PC-3 (cell line): ENCODE results near the gene STK39. TPM values are rescaled to one million over a fixed set of nuclear protein-coding genes. Genes with fewer than 3 reads are reported as not detected.

Experiments used
- ATAC-seq: fragments of 200-7000 bp; cut with Tn5 transposase; 2 replicates; pipeline ENCODE4 v1.9.1; 2020; ENCODE audit warnings: mild to moderate bottlenecking, moderate library complexity
- BruUV-seq: library from RNA; stranded (reverse); fragments of 400-500 nt; replicated peaks from 2 replicates; lab custom pipeline; 2021; lab: Mats Ljungman, UMichigan
- CTCF ChIA-PET: fragments of 300-600 bp; sonication (Branson Sonifier 250); formaldehyde crosslinking; loops from one replicate; lab custom pipeline; 2022; ENCODE audit warnings: antibody characterized with exemption; lab: Charles Lee
- POLR2A ChIA-PET: fragments of 300-600 bp; sonication (Branson Sonifier 250); formaldehyde crosslinking; loops from one replicate; lab custom pipeline; 2022; ENCODE audit warnings: antibody characterized with exemption; ENCODE audit not compliant: unreplicated experiment; lab: Charles Lee
- DNase-seq: peaks from one replicate; pipeline ENCODE4 v3.0.0-alpha.2; 2015
- H2AFZ ChIP-seq: fragments of 300-600 bp; sonication (generic); 2 replicates; pipeline ENCODE4 v1.6.0; 2016; ENCODE audit warnings: antibody characterized with exemption, low read length
- H3F3A ChIP-seq: fragments of 300-600 bp; sonication (generic); one replicate; pipeline ENCODE4 v1.6.0; 2017; ENCODE audit warnings: antibody characterized with exemption, low read length, control low read depth, mild to moderate bottlenecking; ENCODE audit not compliant: unreplicated experiment
- H3K27ac ChIP-seq: fragments of 300-600 bp; sonication (generic); 2 replicates; pipeline ENCODE4 v1.5.1; 2016; ENCODE audit warnings: mild to moderate bottlenecking, low read length
- H3K27me3 ChIP-seq: fragments of 300-600 bp; sonication (generic); 2 replicates; pipeline ENCODE4 v1.6.1; 2016; ENCODE audit warnings: low read length, mixed read lengths
- H3K36me3 ChIP-seq: fragments of 300-600 bp; sonication (generic); 2 replicates; pipeline ENCODE4 v1.6.1; 2016; ENCODE audit warnings: low read depth, mixed run types, low read length, mixed read lengths
- H3K4me1 ChIP-seq: fragments of 300-600 bp; sonication (generic); 2 replicates; pipeline ENCODE4 v1.5.1; 2016; ENCODE audit warnings: low read length; ENCODE audit not compliant: insufficient read depth
- H3K4me2 ChIP-seq: fragments of 300-600 bp; sonication (generic); 2 replicates; pipeline ENCODE4 v1.6.0; 2016; ENCODE audit warnings: low read length
- H3K4me3 ChIP-seq: fragments of 300-600 bp; sonication (generic); 2 replicates; pipeline ENCODE4 v1.5.1; 2016; ENCODE audit warnings: mild to moderate bottlenecking, low read length, mixed read lengths
- H3K79me2 ChIP-seq: fragments of 300-600 bp; sonication (generic); 2 replicates; pipeline ENCODE4 v1.6.1; 2017; ENCODE audit warnings: low read length, mixed read lengths
- H3K9ac ChIP-seq: fragments of 300-600 bp; sonication (generic); 2 replicates; pipeline ENCODE4 v1.6.0; 2016; ENCODE audit warnings: mild to moderate bottlenecking, low read length
- H3K9me2 ChIP-seq: fragments of 300-600 bp; sonication (generic); replicated peaks from 2 replicates; pipeline ENCODE4 v1.6.1; 2016; ENCODE audit warnings: mixed run types, low read length, mixed read lengths
- H3K9me3 ChIP-seq: fragments of 300-600 bp; sonication (generic); 2 replicates; pipeline ENCODE4 v1.6.1; 2016; ENCODE audit warnings: low read length, mixed read lengths
- H4K20me1 ChIP-seq: fragments of 300-600 bp; sonication (generic); 2 replicates; pipeline ENCODE4 v1.6.1; 2016; ENCODE audit warnings: low read length, mixed read lengths
- EZH2 ChIP-seq: fragments of 300-600 bp; sonication (generic); IDR thresholded peaks from one replicate; pipeline ENCODE4 v1.6.1; 2017; ENCODE audit warnings: antibody characterized with exemption, mild to moderate bottlenecking, low read length; ENCODE audit not compliant: unreplicated experiment
- EZH2phosphoT487 ChIP-seq: fragments of 300-600 bp; sonication (generic); IDR thresholded peaks from 2 replicates; pipeline ENCODE4 v1.6.1; 2018; ENCODE audit warnings: mild to moderate bottlenecking, antibody characterized with exemption, low read length, borderline replicate concordance
- intact Hi-C: fragments of 100-400 bp; cut with micrococcal nuclease; formaldehyde crosslinking; loops from 2 replicates; pipeline ENCODE4 v1.9.0; 2023
- total RNA-seq: library from RNA; depleted of rRNA; stranded (reverse); fragments of >200 nt; gene quantifications from 2 replicates; pipeline ENCODE4 v1.2.3, GENCODE V29; 2014; rRNA removed
- TF ChIP-seq, protein P1 (sequence below): fragments of 300-600 bp; sonication (generic); conservative IDR thresholded peaks from 2 replicates; pipeline ENCODE4 v1.5.1; 2017; ENCODE audit warnings: antibody characterized with exemption, low read depth, mild to moderate bottlenecking, low read length

STK39 gene
- total RNA-seq, 1 experiment from 2014 or later, result 17.9 TPM

DNA sequence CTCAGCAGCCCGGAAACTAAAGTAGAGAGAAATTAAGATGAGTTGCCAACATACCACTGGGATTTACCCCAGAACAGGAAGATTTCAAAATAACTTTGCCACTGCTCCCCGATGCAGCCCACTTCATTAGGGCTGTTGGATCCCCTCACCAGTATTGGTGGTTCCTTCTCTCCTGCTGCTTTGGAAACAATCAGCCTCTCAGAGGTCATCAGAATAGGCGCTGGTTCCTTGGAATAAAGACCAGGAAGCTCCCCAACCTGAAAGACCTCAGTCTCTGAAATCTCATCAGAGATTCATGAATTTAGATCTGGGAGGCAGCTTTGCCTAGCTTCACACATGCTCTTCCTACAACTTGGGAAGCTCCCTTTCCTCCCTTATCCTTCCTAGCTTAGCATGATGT is 332.4 kb downstream of the STK39 start:
- H3K79me2 ChIP-seq, result no peaks in the 10 kb centered on the region
- ATAC-seq (no peak), DNase-seq (no peak)
- POLR2A ChIA-PET, result no interaction called here
- no peak overlapping the region for H2AFZ ChIP-seq
- no peak for TF ChIP-seq EZH2phosphoT487
- TF ChIP-seq, protein P1, sequence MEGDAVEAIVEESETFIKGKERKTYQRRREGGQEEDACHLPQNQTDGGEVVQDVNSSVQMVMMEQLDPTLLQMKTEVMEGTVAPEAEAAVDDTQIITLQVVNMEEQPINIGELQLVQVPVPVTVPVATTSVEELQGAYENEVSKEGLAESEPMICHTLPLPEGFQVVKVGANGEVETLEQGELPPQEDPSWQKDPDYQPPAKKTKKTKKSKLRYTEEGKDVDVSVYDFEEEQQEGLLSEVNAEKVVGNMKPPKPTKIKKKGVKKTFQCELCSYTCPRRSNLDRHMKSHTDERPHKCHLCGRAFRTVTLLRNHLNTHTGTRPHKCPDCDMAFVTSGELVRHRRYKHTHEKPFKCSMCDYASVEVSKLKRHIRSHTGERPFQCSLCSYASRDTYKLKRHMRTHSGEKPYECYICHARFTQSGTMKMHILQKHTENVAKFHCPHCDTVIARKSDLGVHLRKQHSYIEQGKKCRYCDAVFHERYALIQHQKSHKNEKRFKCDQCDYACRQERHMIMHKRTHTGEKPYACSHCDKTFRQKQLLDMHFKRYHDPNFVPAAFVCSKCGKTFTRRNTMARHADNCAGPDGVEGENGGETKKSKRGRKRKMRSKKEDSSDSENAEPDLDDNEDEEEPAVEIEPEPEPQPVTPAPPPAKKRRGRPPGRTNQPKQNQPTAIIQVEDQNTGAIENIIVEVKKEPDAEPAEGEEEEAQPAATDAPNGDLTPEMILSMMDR, result no peak
- no peak for TF ChIP-seq EZH2
- no peaks in the 10 kb centered on the region for H3K4me1 ChIP-seq
- H3K4me2 ChIP-seq, result no peak overlapping the region
- no peaks in the 10 kb centered on the region for H3K9me3 ChIP-seq
- H3K36me3 ChIP-seq, result no peaks in the 10 kb centered on the region
- no peak overlapping the region for H3K27ac ChIP-seq
- H3K9me2 ChIP-seq, result no peaks in the 10 kb centered on the region
- no peak overlapping the region for H3K4me3 ChIP-seq
- no peaks in the 10 kb centered on the region for H4K20me1 ChIP-seq
- H3K27me3 ChIP-seq, result peaks cover 33% of the 10 kb centered on the region
- CTCF ChIA-PET, result no interaction called here
- no TSS peak for BruUV-seq
- no peaks in the 10 kb centered on the region for H3F3A ChIP-seq
- intact Hi-C loops, result no loop called here
- no peak overlapping the region for H3K9ac ChIP-seq

DNA sequence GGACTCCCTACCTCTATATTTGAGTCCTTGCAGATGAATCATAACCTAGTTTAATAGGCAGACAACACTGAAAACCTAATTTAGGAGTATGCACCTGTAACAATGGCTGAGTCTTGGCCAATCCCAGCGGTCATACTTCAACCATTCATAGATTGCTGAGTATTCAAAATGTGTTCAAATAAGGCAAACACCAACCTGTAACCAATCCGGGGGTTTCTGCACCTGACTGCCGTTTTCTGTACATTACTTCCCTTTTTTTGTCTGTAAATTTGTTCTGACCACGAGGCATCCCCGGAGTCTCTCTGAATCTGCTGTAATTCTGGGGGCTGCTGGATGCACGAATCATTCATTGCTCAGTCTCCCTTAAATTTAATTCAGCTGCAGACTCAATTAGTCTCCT is 338.6 kb downstream of the STK39 start:
- POLR2A ChIA-PET, result no interaction called here
- Histone ChIP-seq H3F3A (no peaks in the 10 kb centered on the region), H2AFZ (no peak overlapping the region), H3K36me3 (no peaks in the 10 kb centered on the region), H3K4me1 (no peaks in the 10 kb centered on the region), H3K9ac (no peak overlapping the region), H3K9me3 (no peaks in the 10 kb centered on the region), H3K4me3 (no peak overlapping the region), H4K20me1 (no peaks in the 10 kb centered on the region), H3K4me2 (no peak overlapping the region), H3K27me3 (peaks cover 70% of the 10 kb centered on the region), H3K79me2 (no peaks in the 10 kb centered on the region), H3K9me2 (no peaks in the 10 kb centered on the region), H3K27ac (no peak overlapping the region)
- TF ChIP-seq EZH2 (no peak), EZH2phosphoT487 (no peak)
- TF ChIP-seq, protein P1, result no peak
- CTCF ChIA-PET, result no interaction called here
- no TSS peak for BruUV-seq
- intact Hi-C loops, result no loop called here
- no peak for ATAC-seq
- no peak for DNase-seq

DNA sequence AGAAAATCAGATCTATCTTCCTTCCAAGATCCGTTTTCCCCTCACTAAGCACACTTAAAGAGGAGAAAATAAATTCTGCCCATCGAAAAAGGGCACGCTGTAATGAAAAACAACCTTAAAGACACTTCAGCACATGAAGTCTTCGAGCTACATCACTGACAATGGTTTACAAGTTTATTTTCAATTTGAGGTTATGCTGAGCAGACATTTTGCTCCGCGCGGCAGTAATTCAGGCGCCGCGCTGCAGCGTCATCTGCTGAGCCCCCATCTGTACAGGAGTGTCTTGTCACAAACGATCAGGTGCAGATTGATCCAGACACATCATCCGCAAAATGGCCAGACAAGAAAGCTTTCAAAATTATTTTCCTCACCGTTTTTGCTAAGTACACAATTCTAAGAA is 341.7 kb downstream of the STK39 start:
- Histone ChIP-seq H2AFZ (no peak overlapping the region), H3K9me3 (no peaks in the 10 kb centered on the region), H3K4me2 (no peak overlapping the region), H4K20me1 (no peaks in the 10 kb centered on the region), H3K27me3 (peaks cover 69% of the 10 kb centered on the region), H3K79me2 (no peaks in the 10 kb centered on the region), H3K4me1 (no peaks in the 10 kb centered on the region), H3K4me3 (no peak overlapping the region), H3K9me2 (no peaks in the 10 kb centered on the region), H3K9ac (no peak overlapping the region), H3K27ac (no peak overlapping the region), H3F3A (no peaks in the 10 kb centered on the region), H3K36me3 (no peaks in the 10 kb centered on the region)
- TF ChIP-seq EZH2phosphoT487 (no peak), EZH2 (no peak)
- TF ChIP-seq, protein P1, result no peak
- POLR2A ChIA-PET, result no interaction called here
- no TSS peak for BruUV-seq
- ATAC-seq (no peak), DNase-seq (no peak)
- intact Hi-C loops, result no loop called here
- CTCF ChIA-PET, result no interaction called here

Other genes starting within 250 kb of the STK39 start
- 24.2 and 25.9 TPM in 2 replicates for gene CERS6, start 208.7 kb upstream of the STK39 start, total RNA-seq